ENCODE measurements around the gene UBASH3B.

DNA sequence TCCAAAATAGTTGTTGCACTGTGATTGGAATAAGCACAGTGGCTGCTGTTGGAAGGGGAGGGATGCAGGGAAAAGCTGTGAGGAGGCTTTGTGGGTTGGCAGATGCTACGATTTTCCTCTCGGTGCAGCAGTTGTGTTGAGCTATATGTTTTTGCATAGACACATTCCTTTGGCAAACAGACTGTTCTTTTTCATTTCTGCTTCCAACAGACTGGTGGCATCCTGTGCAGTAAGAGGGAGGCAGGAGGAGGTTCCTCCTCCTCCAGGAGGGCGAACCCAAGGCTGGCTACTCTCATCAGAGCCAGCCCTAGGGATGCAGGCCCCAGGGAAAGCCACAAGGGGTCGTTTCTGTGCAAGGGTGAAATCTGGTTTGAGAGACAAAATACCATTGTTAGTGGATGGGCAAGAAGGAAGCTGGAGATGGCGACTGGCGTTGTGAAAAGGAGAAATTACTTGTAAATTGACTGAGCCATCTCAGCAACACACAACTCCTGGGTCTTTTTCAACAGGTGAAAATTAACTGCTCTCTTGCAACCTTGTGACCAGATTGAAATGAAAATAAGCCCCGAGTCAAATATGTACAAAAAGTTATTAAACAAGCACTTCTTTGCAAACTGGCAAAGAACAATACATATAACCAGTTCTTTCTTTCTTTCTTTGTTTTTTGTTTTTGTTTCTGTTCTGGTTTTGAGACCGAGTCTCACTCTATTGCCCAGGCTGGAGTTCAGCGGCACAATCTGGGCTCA lies 26.5 kb upstream of the UBASH3B start:
- TF ChIP-seq CTCF (conservative IDR thresholded peaks at IDR 0.05; ENCODE audit: low read length) (peak; percentile 94), EZH2phosphoT487 (IDR thresholded peaks at IDR 0.05; ENCODE audit: borderline replicate concordance, low read depth, low read length) (no peak)

Data from OCI-LY7 (cell line).